HepG2 (cell line): ENCODE results near the gene SPRTN. TPM values are rescaled to one million over a fixed set of nuclear protein-coding genes. Genes with fewer than 3 reads are reported as not detected.

Source experiments
- AGO1 ChIP-seq: fragments of 200-400 bp; formaldehyde crosslinking; IDR thresholded peaks from 2 replicates; pipeline ENCODE4 v1.6.1; 2017; ENCODE audit warnings: mild to moderate bottlenecking, low read depth, low read length, moderate library complexity; ENCODE audit not compliant: poor library complexity, severe bottlenecking
- FOXC1 ChIP-seq: sonication (generic); formaldehyde crosslinking; IDR thresholded peaks from 2 replicates; pipeline ENCODE4 v1.8.0; 2022; ENCODE audit warnings: mild to moderate bottlenecking, missing genetic modification reagents, borderline replicate concordance
- FOXK1 ChIP-seq: sonication (generic); formaldehyde crosslinking; IDR thresholded peaks from 2 replicates; pipeline ENCODE4 v1.4.0; 2020; ENCODE audit warnings: low read depth, missing genetic modification reagents, borderline replicate concordance
- GATAD2A ChIP-seq: IDR thresholded peaks from 2 replicates; pipeline ENCODE4 v1.6.1; 2016
- HDAC2 ChIP-seq: sonication (generic); formaldehyde crosslinking; IDR thresholded peaks from 2 replicates; pipeline ENCODE4 v1.4.0; 2020; ENCODE audit warnings: missing genetic modification reagents
- HNRNPLL ChIP-seq: fragments of 200-400 bp; formaldehyde crosslinking; IDR thresholded peaks from 2 replicates; pipeline ENCODE4 v1.6.1; 2017; ENCODE audit warnings: mild to moderate bottlenecking, low read depth, low read length; ENCODE audit not compliant: poor library complexity, severe bottlenecking
- KMT2B ChIP-seq: IDR thresholded peaks from 2 replicates; pipeline ENCODE4 v1.6.1; 2016; ENCODE audit warnings: missing genetic modification reagents, missing compliant biosample characterization
- MIXL1 ChIP-seq: IDR thresholded peaks from 2 replicates; pipeline ENCODE4 v1.6.1; 2016
- NFKBIZ ChIP-seq: IDR thresholded peaks from 2 replicates; pipeline ENCODE4 v1.6.1; 2018; ENCODE audit warnings: missing genetic modification reagents, missing compliant biosample characterization
- NFRKB ChIP-seq: fragments of 450-650 bp; IDR thresholded peaks from 2 replicates; pipeline ENCODE4 v1.6.1; 2017
- NFYB ChIP-seq: sonication (generic); formaldehyde crosslinking; IDR thresholded peaks from 2 replicates; pipeline ENCODE4 v1.4.0; 2020; ENCODE audit warnings: missing genetic modification reagents
- SNAI1 ChIP-seq: sonication (generic); formaldehyde crosslinking; IDR thresholded peaks from 2 replicates; pipeline ENCODE4 v1.5.0; 2020; ENCODE audit warnings: mild to moderate bottlenecking, missing genetic modification reagents, borderline replicate concordance
- TARDBP ChIP-seq: sonication (generic); formaldehyde crosslinking; IDR thresholded peaks from 2 replicates; pipeline ENCODE4 v1.8.0; 2022; ENCODE audit warnings: mild to moderate bottlenecking, missing genetic modification reagents
- TBL1XR1 ChIP-seq: fragments of 150-350 bp; IDR thresholded peaks from 2 replicates; pipeline ENCODE4 v1.6.1; 2014; ENCODE audit warnings: borderline replicate concordance, low read length; ENCODE audit not compliant: partially characterized antibody
- THAP11 ChIP-seq: IDR thresholded peaks from 2 replicates; pipeline ENCODE4 v1.6.1; 2016; ENCODE audit warnings: missing biosample characterization, missing genetic modification reagents
- ZBTB7A ChIP-seq: sonication (generic); formaldehyde crosslinking; IDR thresholded peaks from 2 replicates; pipeline ENCODE4 v1.8.0; 2022; ENCODE audit warnings: mild to moderate bottlenecking, missing genetic modification reagents
- ZEB1 ChIP-seq: IDR thresholded peaks from 2 replicates; pipeline ENCODE4 v1.6.1; 2012; ENCODE audit warnings: mild to moderate bottlenecking, low read depth, inconsistent platforms; ENCODE audit not compliant: insufficient replicate concordance
- ZNF12 ChIP-seq: sonication (generic); formaldehyde crosslinking; IDR thresholded peaks from 2 replicates; pipeline ENCODE4 v1.5.0; 2020; ENCODE audit warnings: missing genetic modification reagents
- ZNF138 ChIP-seq: sonication (generic); formaldehyde crosslinking; IDR thresholded peaks from 2 replicates; pipeline ENCODE4 v1.5.0; 2020; ENCODE audit warnings: mild to moderate bottlenecking, low read depth, missing genetic modification reagents
- ZNF205 ChIP-seq: IDR thresholded peaks from 2 replicates; pipeline ENCODE4 v1.6.1; 2018; ENCODE audit warnings: missing biosample characterization, missing genetic modification reagents
- ZNF317 ChIP-seq: sonication (generic); formaldehyde crosslinking; IDR thresholded peaks from 2 replicates; pipeline ENCODE4 v1.5.0; 2020; ENCODE audit warnings: mild to moderate bottlenecking, missing genetic modification reagents
- ZNF34 ChIP-seq: sonication (generic); formaldehyde crosslinking; IDR thresholded peaks from 2 replicates; pipeline ENCODE4 v1.4.0; 2020; ENCODE audit warnings: mild to moderate bottlenecking, missing genetic modification reagents, borderline replicate concordance
- ZSCAN21 ChIP-seq: sonication (generic); formaldehyde crosslinking; IDR thresholded peaks from 2 replicates; pipeline ENCODE4 v1.8.0; 2022; ENCODE audit warnings: mild to moderate bottlenecking, missing genetic modification reagents, moderate library complexity, borderline replicate concordance
- ZSCAN25 ChIP-seq: sonication (generic); formaldehyde crosslinking; IDR thresholded peaks from 2 replicates; pipeline ENCODE4 v1.8.0; 2022; ENCODE audit warnings: mild to moderate bottlenecking, missing genetic modification reagents
- polyA plus RNA-seq, 8 experiments: library from polyadenylated mRNA; depleted of rRNA in 3 of 8; stranded (reverse) in 7 of 8; unstranded in 1 of 8; fragments of >200 nt; fragmentation: Illumina TruSeq in 4 of 8; extraction: Trizol in 4 of 8; gene quantifications; 2 replicates each; pipeline versions ENCODE4 v1.2.1 to v1.2.3, GENCODE V29; 2011 to 2016; ENCODE audit warnings: low read depth in 4 of 8, missing spikeins in 1 of 8, mixed read lengths in 1 of 8; ENCODE audit not compliant: insufficient read depth in 1 of 8
- total RNA-seq, 5 experiments: library from RNA; depleted of rRNA; stranded (reverse); fragments of >200 nt; fragmentation: Illumina TruSeq; extraction: Trizol; gene quantifications; 2 replicates each; pipeline ENCODE4 v1.2.3, GENCODE V29; 2016; ENCODE audit warnings: low read depth in 1 of 5
- TF ChIP-seq, protein P1 (sequence below): sonication (generic); formaldehyde crosslinking; IDR thresholded peaks from 2 replicates; pipeline ENCODE4 v1.5.1; 2020; ENCODE audit warnings: missing genetic modification reagents, mild to moderate bottlenecking, borderline replicate concordance
- TF ChIP-seq, protein P2 (sequence below): sonication (generic); formaldehyde crosslinking; IDR thresholded peaks from 2 replicates; pipeline ENCODE4 v1.5.1; 2020; ENCODE audit warnings: missing genetic modification reagents, mild to moderate bottlenecking, borderline replicate concordance
- TF ChIP-seq, protein P3 (sequence below): sonication (generic); formaldehyde crosslinking; IDR thresholded peaks from 2 replicates; pipeline ENCODE4 v1.5.1; 2020; ENCODE audit warnings: missing genetic modification reagents, mild to moderate bottlenecking, borderline replicate concordance

The SPRTN gene
- total and polyA plus RNA-seq, 2 of the 13 experiments (the other 11 are each of a cell fraction or from before 2014, with no cell fraction given): 4.2 to 15.2 TPM

DNA sequence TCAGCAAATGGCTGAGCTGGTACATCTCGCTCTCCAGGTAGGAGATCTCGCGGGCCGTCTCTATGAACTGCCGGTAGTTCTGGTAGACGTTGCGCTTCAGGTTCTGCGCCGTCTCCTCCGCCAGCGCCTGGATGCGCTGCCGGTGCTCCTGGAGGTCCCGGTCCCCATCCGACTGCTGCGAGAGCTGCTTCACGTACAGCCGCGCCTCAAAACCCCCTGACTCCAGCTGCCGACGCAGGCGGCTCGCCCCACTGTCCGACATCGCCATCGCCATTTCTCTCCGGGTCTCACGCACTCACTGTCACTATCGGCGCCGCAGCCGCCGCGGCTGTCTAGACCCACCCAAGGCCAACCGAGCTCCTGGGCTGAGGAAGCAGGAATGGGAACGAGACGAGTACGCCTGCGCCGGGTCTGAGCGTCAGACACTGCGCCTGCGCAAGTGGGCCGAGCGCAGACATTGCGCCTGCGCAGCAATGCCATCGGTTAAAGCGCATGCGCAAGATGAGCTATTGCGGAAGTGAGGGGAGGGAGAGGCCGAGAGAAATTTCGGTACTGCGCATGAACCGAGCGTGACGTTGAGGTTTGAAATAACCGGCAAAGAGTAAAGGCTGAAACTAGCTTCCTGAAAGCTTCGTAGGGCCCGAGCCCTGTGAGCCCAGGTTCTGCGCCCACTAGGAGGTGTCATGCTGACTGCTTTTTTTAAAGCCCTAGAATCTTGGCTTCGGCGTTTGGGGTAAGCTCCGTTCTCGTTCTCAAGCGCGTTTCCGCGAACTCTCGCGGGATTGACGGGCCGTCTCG is 422 bp upstream of the SPRTN start, which contains the start of gene EXOC8 (continued):
- TF ChIP-seq ZEB1 (no peak), ZSCAN25 (no peak), MIXL1 (CRISPR knock-in tag) (0 out of 2 replicates have a peak, but pooled peaks have one; percentile 43), FOXK1 (CRISPR knock-in tag) (peak; percentile 84; the same call in 1 of the 2 replicates), HNRNPLL (peak; percentile 70), SNAI1 (peak; percentile 92; the same call in 1 of the 2 replicates), FOXC1 (peak; percentile 83; the same call in 1 of the 2 replicates), ZNF317 (CRISPR knock-in tag) (no peak), ZNF138 (CRISPR knock-in tag) (peak; percentile 51; the same call in 1 of the 2 replicates), NFKBIZ (no peak), ZBTB7A (CRISPR knock-in tag) (0 out of 2 replicates have a peak, but pooled peaks have one; percentile 46), KMT2B (CRISPR knock-in tag) (peak; percentile 84), HDAC2 (CRISPR knock-in tag) (peak; percentile 62), TARDBP (CRISPR knock-in tag) (0 out of 2 replicates have a peak, but pooled peaks have one; percentile 49), TBL1XR1 (peak; percentile 37), NFRKB (peak; percentile 58; the same call in 1 of the 2 replicates), ZNF205 (CRISPR knock-in tag) (no peak; the same call in 1 of the 2 replicates), THAP11 (CRISPR knock-in tag) (peak; percentile 96), ZSCAN21 (CRISPR knock-in tag) (peak; percentile 60; the same call in 1 of the 2 replicates), NFYB (CRISPR knock-in tag) (0 out of 2 replicates have a peak, but pooled peaks have one; percentile 18), AGO1 (peak; percentile 28), ZNF34 (CRISPR knock-in tag) (peak; percentile 35; the same call in 1 of the 2 replicates), GATAD2A (CRISPR knock-in tag) (0 out of 2 replicates have a peak, but pooled peaks have one; percentile 23), ZNF12 (CRISPR knock-in tag) (0 out of 2 replicates have a peak, but pooled peaks have one; percentile 13)
- TF ChIP-seq, protein P1, sequence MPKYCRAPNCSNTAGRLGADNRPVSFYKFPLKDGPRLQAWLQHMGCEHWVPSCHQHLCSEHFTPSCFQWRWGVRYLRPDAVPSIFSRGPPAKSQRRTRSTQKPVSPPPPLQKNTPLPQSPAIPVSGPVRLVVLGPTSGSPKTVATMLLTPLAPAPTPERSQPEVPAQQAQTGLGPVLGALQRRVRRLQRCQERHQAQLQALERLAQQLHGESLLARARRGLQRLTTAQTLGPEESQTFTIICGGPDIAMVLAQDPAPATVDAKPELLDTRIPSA (CRISPR knock-in tag): 0 out of 2 replicates have a peak, but pooled peaks have one; percentile 80
- TF ChIP-seq, protein P2, sequence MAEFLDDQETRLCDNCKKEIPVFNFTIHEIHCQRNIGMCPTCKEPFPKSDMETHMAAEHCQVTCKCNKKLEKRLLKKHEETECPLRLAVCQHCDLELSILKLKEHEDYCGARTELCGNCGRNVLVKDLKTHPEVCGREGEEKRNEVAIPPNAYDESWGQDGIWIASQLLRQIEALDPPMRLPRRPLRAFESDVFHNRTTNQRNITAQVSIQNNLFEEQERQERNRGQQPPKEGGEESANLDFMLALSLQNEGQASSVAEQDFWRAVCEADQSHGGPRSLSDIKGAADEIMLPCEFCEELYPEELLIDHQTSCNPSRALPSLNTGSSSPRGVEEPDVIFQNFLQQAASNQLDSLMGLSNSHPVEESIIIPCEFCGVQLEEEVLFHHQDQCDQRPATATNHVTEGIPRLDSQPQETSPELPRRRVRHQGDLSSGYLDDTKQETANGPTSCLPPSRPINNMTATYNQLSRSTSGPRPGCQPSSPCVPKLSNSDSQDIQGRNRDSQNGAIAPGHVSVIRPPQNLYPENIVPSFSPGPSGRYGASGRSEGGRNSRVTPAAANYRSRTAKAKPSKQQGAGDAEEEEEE (CRISPR knock-in tag): peak; percentile 19; the same call in 1 of the 2 replicates
- TF ChIP-seq, protein P3, sequence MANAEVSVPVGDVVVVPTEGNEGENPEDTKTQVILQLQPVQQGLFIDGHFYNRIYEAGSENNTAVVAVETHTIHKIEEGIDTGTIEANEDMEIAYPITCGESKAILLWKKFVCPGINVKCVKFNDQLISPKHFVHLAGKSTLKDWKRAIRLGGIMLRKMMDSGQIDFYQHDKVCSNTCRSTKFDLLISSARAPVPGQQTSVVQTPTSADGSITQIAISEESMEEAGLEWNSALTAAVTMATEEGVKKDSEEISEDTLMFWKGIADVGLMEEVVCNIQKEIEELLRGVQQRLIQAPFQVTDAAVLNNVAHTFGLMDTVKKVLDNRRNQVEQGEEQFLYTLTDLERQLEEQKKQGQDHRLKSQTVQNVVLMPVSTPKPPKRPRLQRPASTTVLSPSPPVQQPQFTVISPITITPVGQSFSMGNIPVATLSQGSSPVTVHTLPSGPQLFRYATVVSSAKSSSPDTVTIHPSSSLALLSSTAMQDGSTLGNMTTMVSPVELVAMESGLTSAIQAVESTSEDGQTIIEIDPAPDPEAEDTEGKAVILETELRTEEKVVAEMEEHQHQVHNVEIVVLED: peak; percentile 84; the same call in 1 of the 2 replicates
